ENCODE data around the gene H19.

Gene H19

GRCh38 chr11:1997755-1998154 lies at the start of gene H19:
Gene H19 (minus strand): TSS chr11:1997842.
- TF ChIP-seq, protein P1, sequence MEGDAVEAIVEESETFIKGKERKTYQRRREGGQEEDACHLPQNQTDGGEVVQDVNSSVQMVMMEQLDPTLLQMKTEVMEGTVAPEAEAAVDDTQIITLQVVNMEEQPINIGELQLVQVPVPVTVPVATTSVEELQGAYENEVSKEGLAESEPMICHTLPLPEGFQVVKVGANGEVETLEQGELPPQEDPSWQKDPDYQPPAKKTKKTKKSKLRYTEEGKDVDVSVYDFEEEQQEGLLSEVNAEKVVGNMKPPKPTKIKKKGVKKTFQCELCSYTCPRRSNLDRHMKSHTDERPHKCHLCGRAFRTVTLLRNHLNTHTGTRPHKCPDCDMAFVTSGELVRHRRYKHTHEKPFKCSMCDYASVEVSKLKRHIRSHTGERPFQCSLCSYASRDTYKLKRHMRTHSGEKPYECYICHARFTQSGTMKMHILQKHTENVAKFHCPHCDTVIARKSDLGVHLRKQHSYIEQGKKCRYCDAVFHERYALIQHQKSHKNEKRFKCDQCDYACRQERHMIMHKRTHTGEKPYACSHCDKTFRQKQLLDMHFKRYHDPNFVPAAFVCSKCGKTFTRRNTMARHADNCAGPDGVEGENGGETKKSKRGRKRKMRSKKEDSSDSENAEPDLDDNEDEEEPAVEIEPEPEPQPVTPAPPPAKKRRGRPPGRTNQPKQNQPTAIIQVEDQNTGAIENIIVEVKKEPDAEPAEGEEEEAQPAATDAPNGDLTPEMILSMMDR (IDR thresholded peaks at IDR 0.05; ENCODE audit: control insufficient read depth, extremely low read depth, insufficient read depth), result no peak
- no peak for DNase-seq (ENCODE audit: low read depth)
- no peak within 1 kb of the TSS for H3K4me3 ChIP-seq (ENCODE audit: low read depth, low read length)

DNA sequence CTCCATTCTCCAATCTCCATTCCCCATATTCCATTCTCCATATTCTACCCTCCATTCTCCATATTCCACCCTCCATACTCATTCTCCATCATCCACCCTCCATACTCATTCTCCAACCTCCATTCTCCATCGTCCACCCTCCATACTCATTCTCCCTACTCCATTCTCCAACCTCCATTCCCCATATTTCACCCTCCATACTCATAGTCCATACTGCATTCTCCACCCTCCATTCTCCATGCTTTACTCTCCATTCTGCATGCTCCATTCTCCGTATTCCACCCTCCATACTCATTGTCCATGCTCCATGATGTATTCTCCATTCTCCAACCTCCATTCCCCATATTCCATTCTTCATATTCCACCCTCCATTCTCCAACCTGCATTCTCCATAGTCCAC lies 44.3 kb upstream of the H19 start:
- DNase-seq (ENCODE audit: low read depth), result no peak
- H3K4me3 ChIP-seq (ENCODE audit: low read depth, low read length), result no peak overlapping the region
- TF ChIP-seq, protein P1 (IDR thresholded peaks at IDR 0.05; ENCODE audit: control insufficient read depth, extremely low read depth, insufficient read depth), result no peak

GRCh38 chr11:2041153-2041552 lies 43.5 kb upstream of the H19 start:
- no peak overlapping the region for H3K4me3 ChIP-seq (ENCODE audit: low read depth, low read length)
- TF ChIP-seq, protein P1 (IDR thresholded peaks at IDR 0.05; ENCODE audit: control insufficient read depth, extremely low read depth, insufficient read depth), result no peak
- DNase-seq (ENCODE audit: low read depth), result no peak

DNA sequence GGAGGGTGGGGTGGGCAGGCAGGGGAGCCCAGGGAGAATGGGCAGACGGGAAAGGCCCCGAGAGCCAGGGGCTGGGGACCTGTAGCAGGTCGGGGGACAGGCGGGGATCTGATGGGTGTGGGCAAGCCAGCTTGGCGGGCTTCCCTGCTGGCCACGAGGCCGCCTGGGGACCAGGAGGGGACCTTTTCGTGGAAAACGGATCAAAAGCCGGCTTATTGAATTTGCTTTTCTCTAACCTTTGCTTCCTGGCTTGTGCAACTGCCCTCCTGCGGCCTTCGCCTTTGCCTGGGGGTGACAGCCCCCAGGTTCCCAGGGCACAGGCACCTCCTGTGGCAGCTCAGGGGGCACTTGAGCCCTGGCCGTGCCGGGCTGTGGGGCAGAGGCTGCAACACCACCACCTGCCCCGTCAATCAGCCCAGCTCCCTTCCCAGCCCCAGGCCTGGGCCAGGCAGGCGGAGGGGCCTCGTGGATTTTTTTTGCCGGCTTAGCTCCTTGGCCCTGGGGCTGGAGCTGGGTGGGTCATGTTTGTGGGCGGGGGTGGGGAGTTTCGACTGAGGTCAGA lies 41.6 kb upstream of the H19 start:
- H3K4me3 ChIP-seq (ENCODE audit: low read depth, low read length), result no peak overlapping the region
- TF ChIP-seq, protein P1 (IDR thresholded peaks at IDR 0.05; ENCODE audit: control insufficient read depth, extremely low read depth, insufficient read depth), result no peak
- DNase-seq (ENCODE audit: low read depth), result no peak

- H3K4me3 ChIP-seq (ENCODE audit: low read depth, low read length), result no peak overlapping the region
- TF ChIP-seq, protein P1 (IDR thresholded peaks at IDR 0.05; ENCODE audit: control insufficient read depth, extremely low read depth, insufficient read depth), result no peak
- no peak for DNase-seq (ENCODE audit: low read depth)
Measured at GRCh38 chr11:2036863-2037486, 39.3 kb upstream of the H19 start.

- DNase-seq (ENCODE audit: low read depth), result no peak
- H3K4me3 ChIP-seq (ENCODE audit: low read depth, low read length), result no peak overlapping the region
- TF ChIP-seq, protein P1 (IDR thresholded peaks at IDR 0.05; ENCODE audit: control insufficient read depth, extremely low read depth, insufficient read depth), result no peak
Measured at GRCh38 chr11:2035382-2035781, 37.7 kb upstream of the H19 start.

GRCh38 chr11:2031058-2031457 lies 33.4 kb upstream of the H19 start:
- H3K4me3 ChIP-seq (ENCODE audit: low read depth, low read length), result no peak overlapping the region
- DNase-seq (ENCODE audit: low read depth), result no peak
- TF ChIP-seq, protein P1 (IDR thresholded peaks at IDR 0.05; ENCODE audit: control insufficient read depth, extremely low read depth, insufficient read depth), result no peak
